Superior temporal gyrus (tissue), 1 donor: ENCODE data around the gene DDX39A.
"Not testable (repeated sequence)": the region's sequence is repeated elsewhere in the genome, so short reads cannot be mapped to it uniquely, and the experiment has no call there.

ENCODE experiments used
- DNase-seq: peaks from one replicate; pipeline ENCODE4 v3.0.0-alpha.2; 2016; ENCODE audit errors: extremely low spot score

The DDX39A gene

GRCh38 chr19:14385492-14385891 is 33.6 kb downstream of the DDX39A start:
- no peak for DNase-seq

GRCh38 chr19:14383661-14384555 is 35.2 kb downstream of the DDX39A start:
- DNase-seq: no peak

GRCh38 chr19:14381689-14382474 is 37.3 kb downstream of the DDX39A start:
- DNase-seq: no peak

GRCh38 chr19:14379294-14380065 is 39.7 kb downstream of the DDX39A start:
- DNase-seq: no peak

GRCh38 chr19:14378890-14379289 is 40.3 kb downstream of the DDX39A start:
- DNase-seq: no peak

- DNase-seq: no peak
These were observed 41.2 kb downstream of the DDX39A start for GRCh38 chr19:14377883-14378328.

GRCh38 chr19:14375582-14376291 is 43.4 kb downstream of the DDX39A start:
- DNase-seq: no peak

GRCh38 chr19:14375055-14375581 is 44.0 kb downstream of the DDX39A start:
- DNase-seq: no peak

- not testable (repeated sequence) for DNase-seq
These were observed 44.8 kb downstream of the DDX39A start for GRCh38 chr19:14374313-14374712.

GRCh38 chr19:14372384-14373077 is 46.6 kb downstream of the DDX39A start:
- not testable (repeated sequence) for DNase-seq

- DNase-seq: no peak
These were observed 47.8 kb downstream of the DDX39A start for GRCh38 chr19:14371301-14371821.

- DNase-seq: no peak
These were observed 48.2 kb downstream of the DDX39A start for GRCh38 chr19:14370940-14371280.

GRCh38 chr19:14370169-14370939 is 48.8 kb downstream of the DDX39A start:
- no peak for DNase-seq

GRCh38 chr19:14369399-14370168 is 49.6 kb downstream of the DDX39A start:
- DNase-seq: no peak

GRCh38 chr19:14368011-14368513 is 51.1 kb downstream of the DDX39A start:
- DNase-seq: no peak

- DNase-seq: no peak
These were observed 52.1 kb downstream of the DDX39A start for GRCh38 chr19:14367016-14367415.

GRCh38 chr19:14366529-14366928 is 52.6 kb downstream of the DDX39A start:
- peak; percentile 49 for DNase-seq

- not testable (repeated sequence) for DNase-seq
These were observed 55.1 kb downstream of the DDX39A start for GRCh38 chr19:14364098-14364443.
